Ovary (tissue), 9 donors: ENCODE data around the gene NACAD. TPM values are rescaled to one million over a fixed set of nuclear protein-coding genes. Genes with fewer than 3 reads are reported as not detected.
A peak's percentile ranks its signal among the peaks of the same experiment; 100 is the strongest.

Experiments
- DNase-seq, 5 donors: peaks; one replicate each; pipeline ENCODE4 v3.0.0-alpha.2; 2019 to 2020
- H3K27ac ChIP-seq, 2 donors: fragments of 200-600 bp; one replicate each; pipeline versions ENCODE4 v1.5.1 to v1.8.0; 2019 to 2022
- H3K27me3 ChIP-seq: fragments of 200-600 bp; one replicate; pipeline ENCODE4 v1.8.0; 2022
- H3K36me3 ChIP-seq: fragments of 200-600 bp; sonication (generic); one replicate; pipeline ENCODE4 v1.5.1; 2019
- H3K4me1 ChIP-seq: one replicate; pipeline ENCODE4 v1.8.1; 2013; ENCODE audit warnings: mild to moderate bottlenecking, moderate library complexity; ENCODE audit not compliant: insufficient read depth
- H3K4me3 ChIP-seq: fragments of 200-600 bp; sonication (generic); one replicate; pipeline ENCODE4 v1.5.1; 2017
- H3K9me3 ChIP-seq, 2 donors: fragments of 200-600 bp in 1 of 2; sonication (generic) in 1 of 2; one replicate each; pipeline versions ENCODE4 v1.5.1 to v1.8.1; 2013 to 2019; ENCODE audit warnings: mild to moderate bottlenecking in 1 of 2, moderate library complexity in 1 of 2
- EP300 ChIP-seq: sonication (generic); formaldehyde crosslinking; IDR thresholded peaks from one replicate; pipeline ENCODE4 v1.6.1; 2017; ENCODE audit warnings: antibody characterized with exemption
- POLR2A ChIP-seq: fragments of 450-650 bp; IDR thresholded peaks from one replicate; pipeline ENCODE4 v1.6.1; 2017; ENCODE audit warnings: antibody characterized with exemption, mild to moderate bottlenecking, moderate library complexity
- WGBS, 3 donors: extraction: QIAGEN DNeasy Blood & Tissue Kit in 1 of 3; methylation state at CpG; one replicate each; pipeline versions ENCODE4 v1.1.5 to v1.1.7; 2013 to 2017; 5-methylcytosine and 5-hydroxymethylcytosine counted together
- intact Hi-C, 4 donors: fragments of 100-400 bp; cut with DNase I; formaldehyde crosslinking; loops; one replicate each; pipeline versions ENCODE4 v1.11.0 to v1.15.1; 2022 to 2023
- polyA plus RNA-seq, 2 donors: library from polyadenylated mRNA; stranded (reverse); fragments of 200-250 nt in 1 of 2; fragments of 350-450 nt in 1 of 2; fragmentation: Illumina TruSeq in 1 of 2; extraction: RNeasy Lipid Tissue Mini Kit (QIAGEN cat#74804) in 1 of 2; gene quantifications; one replicate each; pipeline ENCODE4 v1.2.3, GENCODE V29; 2013 to 2014
- total RNA-seq, 7 donors: library from RNA; depleted of rRNA in 2 of 7; stranded (reverse); fragments of >200 nt in 2 of 7; fragmentation: NEBNext Ultra II Directional in 3 of 7; extraction: Animal tissue kit (Norgen Biotek cat#: 25700) in 3 of 7; gene quantifications; one replicate each; pipeline versions ENCODE4 v1.1.0 to v1.2.4, GENCODE V29; 2016 to 2023
- TF ChIP-seq, protein P1 (sequence below), 3 donors: fragments of 450-650 bp in 2 of 3; fragments of 200-600 bp in 1 of 3; IDR thresholded peaks; one replicate each; pipeline versions ENCODE4 v1.5.1 to v1.8.0; 2016 to 2022; ENCODE audit warnings: antibody characterized with exemption in 3 of 3, mild to moderate bottlenecking in 1 of 3
- donor health status: DM: no; HTN: no; CAD: no; lungs with moderate emphysema.
- donor health status: DM: no; HTN: no; CAD: no.
- donor health status: Bipolar disorder and iron deficiency.
- donor health status: DM: yes; HTN: yes; CAD: no.
- donor health status: DM: no; HTN: no; CAD: no.
- donor health status: DM: yes; HTN: yes; CAD: no.

NACAD gene
- total and polyA plus RNA-seq, 9 donors = 4.1 to 24.1 (median 11.0) TPM

DNA sequence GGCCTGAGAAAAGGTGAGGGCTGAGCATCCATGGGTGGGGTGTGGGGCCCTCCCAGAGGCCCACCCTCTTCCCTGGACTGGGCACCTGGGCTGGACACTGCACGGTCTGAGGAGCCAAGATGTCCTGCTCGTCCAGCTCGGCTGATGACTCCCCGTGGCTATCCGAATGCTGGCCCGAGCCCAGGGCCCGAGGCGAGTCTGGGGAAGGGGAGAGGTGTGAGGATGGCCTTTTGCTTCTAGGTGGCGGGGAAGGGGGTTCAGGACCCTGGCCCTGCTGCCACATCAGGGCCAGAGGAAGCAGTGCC lies 7.1 kb downstream of the NACAD start:
- Histone ChIP-seq H3K4me1 (no peaks in the 10 kb centered on the region), H3K27ac (no peak overlapping the region), H3K36me3 (no peaks in the 10 kb centered on the region), H3K27me3 (no peaks in the 10 kb centered on the region), H3K9me3 (no peaks in the 10 kb centered on the region), H3K4me3 (no peak overlapping the region)
- 81 to 90% (median 86%) methylated on average over 8 to 9 of the region's 9 CpGs for WGBS, 3 donors
- TF ChIP-seq, protein P1, sequence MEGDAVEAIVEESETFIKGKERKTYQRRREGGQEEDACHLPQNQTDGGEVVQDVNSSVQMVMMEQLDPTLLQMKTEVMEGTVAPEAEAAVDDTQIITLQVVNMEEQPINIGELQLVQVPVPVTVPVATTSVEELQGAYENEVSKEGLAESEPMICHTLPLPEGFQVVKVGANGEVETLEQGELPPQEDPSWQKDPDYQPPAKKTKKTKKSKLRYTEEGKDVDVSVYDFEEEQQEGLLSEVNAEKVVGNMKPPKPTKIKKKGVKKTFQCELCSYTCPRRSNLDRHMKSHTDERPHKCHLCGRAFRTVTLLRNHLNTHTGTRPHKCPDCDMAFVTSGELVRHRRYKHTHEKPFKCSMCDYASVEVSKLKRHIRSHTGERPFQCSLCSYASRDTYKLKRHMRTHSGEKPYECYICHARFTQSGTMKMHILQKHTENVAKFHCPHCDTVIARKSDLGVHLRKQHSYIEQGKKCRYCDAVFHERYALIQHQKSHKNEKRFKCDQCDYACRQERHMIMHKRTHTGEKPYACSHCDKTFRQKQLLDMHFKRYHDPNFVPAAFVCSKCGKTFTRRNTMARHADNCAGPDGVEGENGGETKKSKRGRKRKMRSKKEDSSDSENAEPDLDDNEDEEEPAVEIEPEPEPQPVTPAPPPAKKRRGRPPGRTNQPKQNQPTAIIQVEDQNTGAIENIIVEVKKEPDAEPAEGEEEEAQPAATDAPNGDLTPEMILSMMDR (IDR thresholded peaks at IDR 0.05) = no peak
- TF ChIP-seq POLR2A (no peak), EP300 (no peak)
- intact Hi-C loops = no loop called here
- peak in 1 of 5 donors; percentile 31 for DNase-seq

DNA sequence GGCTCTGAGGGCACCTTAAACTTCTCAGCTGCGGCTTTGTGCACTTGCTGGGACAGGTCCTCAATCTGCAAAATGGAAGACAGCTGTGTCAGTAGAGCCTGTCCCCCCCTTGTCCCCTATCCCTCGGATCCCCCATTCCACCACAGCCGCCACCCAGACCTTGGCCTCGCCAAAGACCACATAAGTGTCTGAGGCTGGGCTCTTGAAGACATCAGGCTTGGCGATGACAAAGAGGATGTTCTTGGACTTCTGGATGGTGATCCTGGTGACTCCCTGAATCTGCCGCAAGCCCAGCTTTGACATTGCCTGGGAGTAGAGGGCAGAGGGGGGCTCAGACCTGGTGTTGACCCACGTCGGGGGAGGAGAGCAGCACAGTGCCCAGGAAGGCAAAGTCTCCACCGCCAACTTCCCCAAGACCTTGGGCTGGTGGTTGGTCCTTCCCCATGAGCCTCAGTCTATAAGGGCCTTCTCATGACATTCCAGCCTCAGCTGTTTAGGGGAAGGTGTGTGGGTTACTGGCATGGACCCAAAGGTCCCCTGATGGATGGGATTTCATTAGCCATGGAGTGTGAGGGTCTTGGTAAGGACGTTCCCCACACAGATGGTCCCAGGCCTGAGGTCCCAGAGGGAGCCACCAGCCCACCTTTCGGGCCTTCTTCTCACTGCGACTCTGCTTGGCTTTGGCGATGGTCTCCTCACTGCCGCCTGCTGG lies 7.7 kb downstream of the NACAD start:
- intact Hi-C loops = no loop called here
- Histone ChIP-seq H3K4me1 (no peaks in the 10 kb centered on the region), H3K27me3 (no peaks in the 10 kb centered on the region), H3K9me3 (no peaks in the 10 kb centered on the region), H3K36me3 (no peaks in the 10 kb centered on the region), H3K4me3 (no peak overlapping the region), H3K27ac (no peak overlapping the region)
- TF ChIP-seq EP300 (no peak), POLR2A (no peak)
- TF ChIP-seq, protein P1 (IDR thresholded peaks at IDR 0.05) = no peak
- 93 to 97% (median 96%) methylated on average over 14 of the region's 14 CpGs for WGBS, 3 donors
- peak in 1 of 5 donors; percentile 21 for DNase-seq

DNA sequence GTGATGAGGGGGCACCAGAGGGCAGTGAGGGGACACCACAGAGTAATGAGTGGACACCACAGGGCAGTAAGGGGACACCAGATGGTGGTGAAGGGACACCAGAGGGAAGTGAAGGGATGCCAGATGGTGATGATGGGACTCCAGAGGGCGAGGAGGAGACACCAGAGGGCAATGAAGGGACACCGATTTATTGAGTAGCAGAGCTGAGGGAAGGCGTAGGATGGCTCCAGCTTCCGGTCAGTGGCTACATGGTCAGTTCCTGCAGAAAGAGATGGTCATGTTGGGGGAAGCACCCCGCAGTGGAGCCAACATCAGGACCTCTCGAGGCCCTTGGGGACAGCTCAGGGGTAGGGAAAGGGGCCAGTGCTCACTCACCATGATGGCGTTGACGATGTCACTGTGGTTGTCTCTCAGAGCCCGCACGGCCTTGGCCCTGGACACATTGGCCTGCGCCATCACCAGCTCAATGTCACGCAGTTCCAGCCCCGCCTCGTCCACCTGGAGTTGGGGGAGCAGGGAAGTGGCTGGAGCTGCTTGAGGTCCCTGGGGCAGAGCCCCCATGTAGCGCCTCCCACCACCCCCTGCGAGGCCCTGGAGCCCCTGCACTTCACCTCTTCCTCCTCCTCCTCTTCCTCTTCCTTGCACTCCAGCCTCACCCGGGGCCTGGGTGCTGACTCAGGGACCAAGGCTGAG lies 8.4 kb downstream of the NACAD start:
- H3K27me3 ChIP-seq = no peaks in the 10 kb centered on the region
- no peaks in the 10 kb centered on the region for H3K36me3 ChIP-seq
- H3K4me3 ChIP-seq = no peak overlapping the region
- no peaks in the 10 kb centered on the region for H3K9me3 ChIP-seq
- 90 to 95% (median 94%) methylated on average over 17 of the region's 17 CpGs for WGBS, 3 donors
- peak in 1 of 5 donors; percentile 25 for DNase-seq
- no peak overlapping the region for H3K27ac ChIP-seq
- no peaks in the 10 kb centered on the region for H3K4me1 ChIP-seq
- TF ChIP-seq EP300 = no peak
- TF ChIP-seq, protein P1 (IDR thresholded peaks at IDR 0.05) = no peak
- TF ChIP-seq POLR2A = no peak
- intact Hi-C loops = no loop called here

DNA sequence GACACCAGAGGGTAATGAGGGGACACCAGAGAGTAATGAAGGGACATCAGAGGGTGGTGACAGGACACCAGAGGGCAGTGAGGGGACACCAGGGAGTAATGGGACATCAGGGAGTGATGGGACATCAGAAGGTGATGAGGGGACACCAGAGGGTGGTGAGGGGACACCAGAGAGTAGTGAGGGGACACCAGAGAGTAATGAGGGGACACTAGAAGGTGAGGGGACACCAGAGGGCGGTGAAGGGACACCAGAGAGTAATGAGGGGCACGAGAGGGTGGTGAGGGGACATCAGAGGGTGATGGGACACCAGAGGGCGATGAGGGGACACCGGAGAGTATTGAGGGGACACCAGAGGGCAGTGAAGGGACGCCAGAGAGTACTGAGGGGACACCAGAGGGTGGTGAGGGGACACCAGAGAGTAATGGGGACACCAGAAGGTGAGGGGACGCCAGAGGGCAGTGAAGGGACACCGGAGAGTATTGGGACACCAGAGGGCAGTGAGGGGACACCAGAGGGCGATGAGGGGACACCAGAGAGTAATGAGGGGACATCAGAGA lies 10.6 kb downstream of the NACAD start:
- no peak for TF ChIP-seq EP300
- TF ChIP-seq, protein P1 (IDR thresholded peaks at IDR 0.05) = no peak
- TF ChIP-seq POLR2A = no peak
- WGBS, 3 donors = 91 to 94% (median 94%) methylated on average over 8 of the region's 8 CpGs
- Histone ChIP-seq H3K27me3 (no peaks in the 10 kb centered on the region), H3K36me3 (no peaks in the 10 kb centered on the region), H3K27ac (no peak overlapping the region), H3K4me1 (no peaks in the 10 kb centered on the region), H3K9me3 (no peaks in the 10 kb centered on the region), H3K4me3 (no peak overlapping the region)
- DNase-seq = no peak
- intact Hi-C loops = no loop called here
